GM19099 (cell line): ENCODE measurements around the gene MINDY1.

Experiments used
- POLR2A ChIP-seq: IDR thresholded peaks from 3 replicates; pipeline ENCODE4 v1.6.1; 2011; ENCODE audit warnings: low read depth; ENCODE audit not compliant: insufficient read length; ENCODE audit errors: extremely low read depth

MINDY1 gene

GRCh38 chr1:150979092-150980056, 27.3 kb downstream of the MINDY1 start:
- TF ChIP-seq POLR2A = no peak

- TF ChIP-seq POLR2A = no peak
Observed at GRCh38 chr1:150976879-150977694, 29.6 kb downstream of the MINDY1 start.

- TF ChIP-seq POLR2A = no peak
Observed at GRCh38 chr1:150976401-150976821, 30.3 kb downstream of the MINDY1 start.

GRCh38 chr1:150974580-150975478, 31.9 kb downstream of the MINDY1 start, which contains the start of gene CERS2:
TSS of gene CERS2 (minus strand) at chr1:150974835. CDS start at chr1:150969090, 5,745 bp downstream.
- TF ChIP-seq POLR2A = peak; percentile 65

- no peak for TF ChIP-seq POLR2A
Observed at GRCh38 chr1:150973836-150974579, 32.7 kb downstream of the MINDY1 start.

GRCh38 chr1:150973258-150973835, 33.4 kb downstream of the MINDY1 start:
- TF ChIP-seq POLR2A = no peak

GRCh38 chr1:150972417-150972940, 34.2 kb downstream of the MINDY1 start:
- no peak for TF ChIP-seq POLR2A

GRCh38 chr1:150971583-150972416, 34.9 kb downstream of the MINDY1 start:
- TF ChIP-seq POLR2A = no peak

- no peak for TF ChIP-seq POLR2A
Observed at GRCh38 chr1:150970808-150971582, 35.7 kb downstream of the MINDY1 start.

- no peak for TF ChIP-seq POLR2A
Observed at GRCh38 chr1:150969626-150970025, 37.1 kb downstream of the MINDY1 start.

- no peak for TF ChIP-seq POLR2A
Observed at GRCh38 chr1:150968491-150968890, 38.2 kb downstream of the MINDY1 start.

GRCh38 chr1:150967936-150968335, 38.8 kb downstream of the MINDY1 start:
- no peak for TF ChIP-seq POLR2A

- TF ChIP-seq POLR2A = no peak
Observed at GRCh38 chr1:150966011-150966410, 40.7 kb downstream of the MINDY1 start.
